Activated T-helper 17 cell treated with anti-CD3 and anti-CD28 coated beads, Interleukin-2, amount 50 U/mL, for 72 hours (primary cell): Measurements from ENCODE around the gene PCNA. TPM values are rescaled to one million over a fixed set of nuclear protein-coding genes. Genes with fewer than 3 reads are reported as not detected.

Experiments
- ATAC-seq: fragments of 150-1000 bp; cut with Tn5 transposase; replicated peaks from 2 replicates; pipeline ENCODE4 v1.10.0; 2021; ENCODE audit warnings: mild to moderate bottlenecking, moderate library complexity
- H3K27ac Mint-ChIP-seq: one replicate; pipeline ENCODE4 v1.8.0; 2022; ENCODE audit warnings: mixed read lengths
- H3K27me3 Mint-ChIP-seq: one replicate; pipeline ENCODE4 v1.8.0; 2022; ENCODE audit warnings: mixed read lengths
- H3K36me3 Mint-ChIP-seq: one replicate; pipeline ENCODE4 v1.8.0; 2022; ENCODE audit warnings: low read depth, mild to moderate bottlenecking, mixed read lengths
- H3K4me1 Mint-ChIP-seq: one replicate; pipeline ENCODE4 v1.8.0; 2022; ENCODE audit warnings: mixed read lengths
- H3K4me3 Mint-ChIP-seq: one replicate; pipeline ENCODE4 v1.8.0; 2022; ENCODE audit warnings: mild to moderate bottlenecking, mixed read lengths
- H3K9me3 Mint-ChIP-seq: one replicate; pipeline ENCODE4 v1.8.0; 2022; ENCODE audit warnings: mixed read lengths
- total RNA-seq, 2 donors: library from RNA; stranded (reverse); gene quantifications; one replicate each; pipeline ENCODE4 v1.2.3, GENCODE V29; 2022

The PCNA gene
- 100 to 1,000 TPM; 346 to 572 TPM for total RNA-seq

DNA sequence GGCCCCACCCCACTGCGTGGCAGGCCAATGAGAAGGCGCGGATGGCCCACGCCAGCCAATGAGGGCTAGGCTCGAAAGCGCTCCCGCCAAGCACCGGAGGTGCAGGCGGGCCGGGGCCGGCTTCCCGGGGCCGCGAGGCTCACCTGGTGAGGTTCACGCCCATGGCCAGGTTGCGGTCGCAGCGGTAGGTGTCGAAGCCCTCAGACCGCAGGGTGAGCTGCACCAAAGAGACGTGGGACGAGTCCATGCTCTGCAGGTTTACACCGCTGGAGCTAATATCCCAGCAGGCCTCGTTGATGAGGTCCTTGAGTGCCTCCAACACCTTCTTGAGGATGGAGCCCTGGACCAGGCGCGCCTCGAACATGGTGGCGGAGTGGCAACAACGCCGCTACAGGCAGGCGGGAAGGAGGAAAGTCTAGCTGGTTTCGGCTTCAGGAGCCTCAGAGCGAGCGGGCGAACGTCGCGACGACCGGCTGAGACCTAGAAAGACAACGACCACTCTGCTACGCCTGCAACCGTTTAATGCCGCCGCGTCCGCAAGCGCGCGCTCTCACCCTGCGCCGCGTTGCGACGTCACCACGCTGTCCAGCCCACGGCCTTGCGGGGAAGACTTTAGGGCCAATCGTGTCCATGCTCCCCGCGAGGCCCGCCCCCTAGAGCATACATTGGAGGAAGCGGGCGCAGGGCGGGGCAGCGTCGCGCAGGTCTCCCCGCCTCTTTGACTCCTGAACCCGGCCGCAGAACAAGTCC, at the start of gene PCNA:
TSS of gene PCNA (minus strand) at position 524 of the 750 bp plus-strand sequence. CDS start at position 364, 160 bp downstream.
- Mint-ChIP-seq H3K9me3 (no peaks in the 10 kb centered on the region), H3K4me1 (peaks cover 34% of the 10 kb centered on the region), H3K36me3 (peaks cover 57% of the 10 kb centered on the region), H3K27ac (peak within 1 kb of the TSS; percentile 92), H3K27me3 (no peaks in the 10 kb centered on the region), H3K4me3 (peak within 1 kb of the TSS; percentile 97)
- ATAC-seq: peak; percentile 92

DNA sequence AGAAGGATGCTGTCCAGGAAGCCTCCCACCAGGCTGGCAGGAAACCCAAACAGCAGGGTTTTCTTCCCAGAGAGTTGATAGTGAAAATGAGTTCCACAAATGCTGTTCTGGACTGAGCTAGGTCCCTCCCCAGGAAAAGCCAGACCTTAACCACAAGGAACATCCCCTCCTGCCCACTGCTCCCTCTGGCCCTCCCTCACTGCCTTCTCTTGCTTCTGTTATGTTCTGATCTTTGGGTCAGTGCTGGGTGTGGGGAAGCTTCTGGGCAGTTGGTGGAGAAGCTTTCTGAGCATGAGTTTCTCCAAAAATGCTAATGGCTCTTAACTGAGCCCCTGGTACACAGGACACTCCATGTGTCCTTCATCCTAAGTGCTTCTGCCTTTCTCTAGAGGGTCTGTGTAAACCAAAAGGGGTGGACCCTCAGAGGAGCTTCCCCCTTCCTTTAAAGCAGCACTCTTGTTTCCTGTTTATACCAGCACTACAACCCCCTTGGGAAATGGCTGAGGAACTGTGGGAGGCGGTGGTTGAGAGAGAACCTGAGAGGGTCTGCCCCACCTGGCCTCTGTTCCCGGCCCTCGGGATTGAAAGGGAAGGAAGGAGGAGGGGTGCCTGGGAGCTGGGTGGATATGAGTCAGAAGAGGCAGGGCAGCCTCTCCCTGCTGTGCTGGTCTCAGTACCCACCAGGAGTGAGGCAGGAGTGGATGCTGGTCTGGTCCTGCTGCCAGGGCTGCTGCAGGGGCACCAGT, 49.1 kb upstream of the PCNA start:
- peak overlapping the region; percentile 87 for H3K27ac Mint-ChIP-seq
- H3K9me3 Mint-ChIP-seq: no peaks in the 10 kb centered on the region
- H3K4me3 Mint-ChIP-seq: peak overlapping the region; percentile 52
- peak; percentile 45 for ATAC-seq
- H3K27me3 Mint-ChIP-seq: no peaks in the 10 kb centered on the region
- peaks cover 44% of the 10 kb centered on the region for H3K4me1 Mint-ChIP-seq
- H3K36me3 Mint-ChIP-seq: peaks cover 24% of the 10 kb centered on the region

DNA sequence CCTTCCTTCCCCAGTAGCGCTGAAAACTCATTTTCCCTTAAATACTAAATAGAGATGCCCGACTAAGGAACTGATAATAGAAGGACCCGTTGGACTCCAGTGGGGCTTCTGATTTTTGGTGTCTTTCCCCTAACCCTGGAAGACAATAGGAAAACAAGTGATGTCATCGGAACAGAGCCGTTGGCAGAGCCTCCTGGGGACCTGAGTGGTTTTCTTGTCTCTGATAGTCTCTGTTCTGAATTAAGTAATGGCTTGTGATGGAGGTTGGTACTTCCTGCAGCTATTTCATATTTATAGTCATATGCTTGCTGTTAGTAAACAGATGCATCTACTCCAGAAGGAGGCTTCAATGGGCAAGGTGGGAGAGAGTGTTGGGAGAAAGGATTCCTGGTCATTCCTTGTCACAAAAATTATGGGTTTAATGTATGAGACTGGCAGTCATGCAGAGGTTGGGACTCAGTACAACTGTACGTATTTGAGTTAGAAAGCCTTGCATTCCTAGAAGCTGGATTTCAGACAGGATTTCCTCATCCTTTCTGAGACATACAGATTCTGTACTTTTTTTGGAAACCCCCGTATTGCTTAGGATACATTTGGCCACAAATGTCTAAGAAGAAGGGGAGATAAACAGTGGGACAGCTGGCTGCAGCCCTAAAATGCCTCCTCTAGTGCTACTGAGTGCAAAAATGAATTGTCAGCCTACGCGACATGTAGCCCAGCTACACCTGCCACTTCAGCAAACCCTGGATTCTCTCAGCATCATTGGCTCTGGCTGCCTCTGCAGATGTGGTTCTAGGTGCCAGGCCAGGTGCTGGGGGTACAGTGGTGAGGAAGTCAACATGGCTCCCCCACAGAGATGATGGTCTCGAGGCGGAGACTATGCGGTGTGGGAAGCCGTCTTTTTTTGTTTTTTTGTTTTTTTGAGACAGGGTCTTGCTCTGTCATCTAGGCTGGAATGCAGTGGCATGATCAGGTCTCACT, 45.2 kb upstream of the PCNA start:
- Mint-ChIP-seq H3K4me1 (peaks cover 57% of the 10 kb centered on the region), H3K36me3 (peaks cover 8% of the 10 kb centered on the region), H3K4me3 (no peak overlapping the region), H3K27ac (peak overlapping the region; percentile 18), H3K27me3 (no peaks in the 10 kb centered on the region), H3K9me3 (no peaks in the 10 kb centered on the region)
- no peak for ATAC-seq

DNA sequence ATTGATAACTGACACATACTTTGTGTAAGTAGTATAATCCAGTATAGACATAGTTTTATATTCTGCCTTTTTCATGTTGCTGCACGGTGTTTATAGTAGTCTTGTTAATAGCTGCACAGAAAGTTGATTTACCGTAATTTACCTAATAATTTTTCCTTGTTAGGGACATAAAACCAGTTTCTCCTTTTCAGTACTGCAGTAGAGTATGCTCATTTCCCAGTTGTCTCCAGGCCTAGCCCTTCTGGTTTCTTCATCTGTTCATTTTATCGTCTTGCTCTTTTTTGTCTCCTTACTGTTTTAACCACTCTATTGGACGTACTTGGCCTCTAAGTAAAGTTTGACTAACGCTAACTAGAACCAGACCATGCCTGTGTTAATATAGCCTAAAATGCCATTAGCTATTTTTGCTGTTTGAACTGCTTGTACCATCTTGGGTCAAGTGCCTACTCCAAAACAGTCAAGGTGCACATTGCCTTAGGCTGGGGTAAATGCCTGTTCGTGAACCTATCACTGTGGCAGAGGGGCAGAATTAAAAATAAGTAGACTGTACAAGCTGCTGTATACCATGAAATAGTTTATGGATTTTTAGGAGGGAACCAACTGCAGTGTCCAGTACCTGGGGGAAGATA, 41.9 kb upstream of the PCNA start:
- Mint-ChIP-seq H3K4me3 (no peak overlapping the region), H3K4me1 (peaks cover 40% of the 10 kb centered on the region)

DNA sequence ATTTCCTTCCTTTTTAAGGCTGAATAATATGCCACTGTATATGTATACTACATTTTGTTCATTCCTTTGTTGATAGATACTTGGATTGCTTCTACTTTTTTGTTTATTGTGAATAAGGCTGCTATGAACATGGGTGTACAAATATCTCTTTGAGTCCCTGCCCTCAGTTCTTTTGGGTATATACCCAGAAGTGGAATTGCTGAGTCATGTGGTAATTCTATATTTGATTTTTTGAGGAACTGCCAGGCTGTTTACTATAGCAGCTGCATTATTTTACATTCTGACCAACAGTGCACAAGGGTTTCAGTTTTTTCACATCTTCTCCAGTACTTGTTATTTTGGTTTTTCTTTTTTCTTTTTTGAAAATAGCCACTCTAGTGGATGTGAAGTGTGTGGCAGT, 41.1 kb upstream of the PCNA start:
- Mint-ChIP-seq H3K27ac (peak overlapping the region; percentile 9), H3K9me3 (no peaks in the 10 kb centered on the region), H3K4me3 (no peak overlapping the region), H3K27me3 (no peaks in the 10 kb centered on the region), H3K4me1 (peaks cover 40% of the 10 kb centered on the region), H3K36me3 (no peaks in the 10 kb centered on the region)
- ATAC-seq: no peak

More for the DNA sequence above, 41.9 kb upstream of the PCNA start:
- H3K36me3 Mint-ChIP-seq: no peaks in the 10 kb centered on the region
- H3K27me3 Mint-ChIP-seq: no peaks in the 10 kb centered on the region
- H3K9me3 Mint-ChIP-seq: no peaks in the 10 kb centered on the region
- H3K27ac Mint-ChIP-seq: no peak overlapping the region
- no peak for ATAC-seq

DNA sequence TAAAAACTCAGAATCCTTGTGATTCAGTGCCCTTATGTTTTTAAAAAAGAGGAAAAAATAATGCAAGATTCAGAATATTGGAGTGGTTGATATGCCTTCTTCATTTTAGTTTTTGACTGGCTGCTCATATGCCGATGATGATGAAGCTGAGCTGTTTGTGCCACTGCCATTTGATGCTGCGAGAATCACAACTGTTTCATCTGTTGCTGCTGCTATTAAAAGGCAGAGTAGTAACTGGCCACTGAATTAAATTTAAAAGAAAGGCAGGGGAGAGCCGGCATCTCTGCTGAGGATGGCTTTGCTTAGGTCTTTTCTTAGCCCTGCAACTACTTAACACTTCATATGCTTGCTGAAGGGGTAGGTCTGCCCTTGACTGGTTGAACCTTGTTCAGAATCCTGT, 40.2 kb upstream of the PCNA start:
- no peaks in the 10 kb centered on the region for H3K9me3 Mint-ChIP-seq
- no peak for ATAC-seq
- H3K36me3 Mint-ChIP-seq: no peaks in the 10 kb centered on the region
- H3K27me3 Mint-ChIP-seq: no peaks in the 10 kb centered on the region
- peaks cover 42% of the 10 kb centered on the region for H3K4me1 Mint-ChIP-seq
- H3K4me3 Mint-ChIP-seq: no peak overlapping the region
- no peak overlapping the region for H3K27ac Mint-ChIP-seq

DNA sequence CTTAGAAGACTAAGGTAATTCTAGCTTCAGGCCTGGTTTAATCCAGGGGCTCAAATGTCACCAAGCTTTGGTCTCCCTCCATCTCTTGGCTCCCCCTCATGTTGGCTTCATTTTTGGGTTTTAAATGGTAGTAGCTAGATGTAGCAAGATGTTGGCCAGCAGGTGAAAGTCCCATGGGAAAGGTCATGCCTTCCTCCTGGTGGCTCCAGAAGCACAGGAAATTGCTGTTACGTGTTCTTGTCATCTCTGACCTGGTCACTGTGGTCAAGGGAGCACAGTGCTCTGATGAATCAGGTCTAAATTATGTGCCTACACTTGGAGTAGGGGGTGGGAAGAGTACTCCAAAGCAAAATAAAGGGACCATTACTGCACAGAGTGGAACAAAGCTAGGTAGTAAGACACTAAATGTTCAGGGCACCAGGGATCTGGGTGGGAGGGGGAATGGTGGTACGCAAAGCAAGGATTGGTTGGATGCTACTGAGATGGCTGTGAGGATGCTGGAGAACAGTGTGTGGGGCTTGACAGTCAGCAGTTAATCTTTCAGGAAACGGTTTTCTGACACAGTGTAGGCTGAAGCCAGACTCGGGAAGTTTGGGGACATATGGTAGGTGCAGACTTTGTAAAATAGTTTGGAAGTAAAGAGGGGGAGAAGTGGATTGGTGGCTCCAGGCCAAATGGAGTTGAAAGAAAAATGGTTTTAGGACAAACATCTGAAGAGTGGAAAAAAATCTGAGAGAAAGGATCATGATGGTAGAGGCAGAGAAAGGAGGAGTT, 37.1 kb upstream of the PCNA start:
- no peaks in the 10 kb centered on the region for H3K27me3 Mint-ChIP-seq
- peak overlapping the region; percentile 29 for H3K27ac Mint-ChIP-seq
- peaks cover 57% of the 10 kb centered on the region for H3K4me1 Mint-ChIP-seq
- no peaks in the 10 kb centered on the region for H3K9me3 Mint-ChIP-seq
- peaks cover 20% of the 10 kb centered on the region for H3K36me3 Mint-ChIP-seq
- ATAC-seq: no peak
- no peak overlapping the region for H3K4me3 Mint-ChIP-seq

DNA sequence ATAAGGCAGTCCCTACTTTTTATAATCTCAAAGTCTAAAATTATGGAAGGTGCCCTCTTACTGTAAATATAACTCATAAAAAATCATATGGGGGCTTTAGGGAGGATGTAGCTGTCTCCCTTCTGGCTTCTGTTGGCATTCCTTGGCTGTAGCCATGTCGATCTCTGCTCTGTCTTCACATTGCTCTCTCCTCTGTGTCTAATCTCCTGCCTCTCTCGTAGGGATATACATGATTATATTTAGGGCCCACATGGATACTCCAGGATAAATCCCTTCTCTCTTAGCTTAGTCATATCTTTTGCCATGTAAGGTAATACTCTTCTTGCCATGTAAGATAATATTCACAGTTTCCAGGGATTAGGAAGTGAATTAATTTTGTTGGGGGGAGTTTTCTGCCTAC, 35.6 kb upstream of the PCNA start:
- ATAC-seq: no peak
- H3K27ac Mint-ChIP-seq: no peak overlapping the region
- H3K4me1 Mint-ChIP-seq: peaks cover 52% of the 10 kb centered on the region
- H3K27me3 Mint-ChIP-seq: no peaks in the 10 kb centered on the region
- H3K36me3 Mint-ChIP-seq: peaks cover 20% of the 10 kb centered on the region
- H3K4me3 Mint-ChIP-seq: no peak overlapping the region
- H3K9me3 Mint-ChIP-seq: no peaks in the 10 kb centered on the region

DNA sequence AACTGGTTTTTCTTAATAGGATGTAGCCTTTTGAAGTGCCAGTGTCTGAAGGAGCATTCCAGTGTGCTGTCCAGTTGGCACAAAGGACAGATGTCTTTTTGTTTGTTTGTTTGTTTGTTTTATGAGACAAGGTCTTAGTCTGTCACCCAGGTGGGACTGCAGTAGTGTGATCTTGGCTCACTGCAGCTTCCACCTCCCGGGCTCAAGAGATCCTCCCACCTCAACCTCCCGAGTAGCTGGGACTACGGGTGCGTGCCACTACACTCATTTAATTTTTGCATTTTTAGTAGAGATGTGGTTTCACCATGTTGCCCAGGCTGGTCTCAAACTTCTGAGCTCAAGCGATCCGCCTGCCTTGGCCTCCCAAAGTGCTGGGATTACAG, 34.8 kb upstream of the PCNA start:
- ATAC-seq: no peak
- Mint-ChIP-seq H3K27me3 (no peaks in the 10 kb centered on the region), H3K9me3 (no peaks in the 10 kb centered on the region), H3K27ac (peak overlapping the region; percentile 6), H3K4me3 (no peak overlapping the region), H3K36me3 (peaks cover 20% of the 10 kb centered on the region), H3K4me1 (peaks cover 51% of the 10 kb centered on the region)

DNA sequence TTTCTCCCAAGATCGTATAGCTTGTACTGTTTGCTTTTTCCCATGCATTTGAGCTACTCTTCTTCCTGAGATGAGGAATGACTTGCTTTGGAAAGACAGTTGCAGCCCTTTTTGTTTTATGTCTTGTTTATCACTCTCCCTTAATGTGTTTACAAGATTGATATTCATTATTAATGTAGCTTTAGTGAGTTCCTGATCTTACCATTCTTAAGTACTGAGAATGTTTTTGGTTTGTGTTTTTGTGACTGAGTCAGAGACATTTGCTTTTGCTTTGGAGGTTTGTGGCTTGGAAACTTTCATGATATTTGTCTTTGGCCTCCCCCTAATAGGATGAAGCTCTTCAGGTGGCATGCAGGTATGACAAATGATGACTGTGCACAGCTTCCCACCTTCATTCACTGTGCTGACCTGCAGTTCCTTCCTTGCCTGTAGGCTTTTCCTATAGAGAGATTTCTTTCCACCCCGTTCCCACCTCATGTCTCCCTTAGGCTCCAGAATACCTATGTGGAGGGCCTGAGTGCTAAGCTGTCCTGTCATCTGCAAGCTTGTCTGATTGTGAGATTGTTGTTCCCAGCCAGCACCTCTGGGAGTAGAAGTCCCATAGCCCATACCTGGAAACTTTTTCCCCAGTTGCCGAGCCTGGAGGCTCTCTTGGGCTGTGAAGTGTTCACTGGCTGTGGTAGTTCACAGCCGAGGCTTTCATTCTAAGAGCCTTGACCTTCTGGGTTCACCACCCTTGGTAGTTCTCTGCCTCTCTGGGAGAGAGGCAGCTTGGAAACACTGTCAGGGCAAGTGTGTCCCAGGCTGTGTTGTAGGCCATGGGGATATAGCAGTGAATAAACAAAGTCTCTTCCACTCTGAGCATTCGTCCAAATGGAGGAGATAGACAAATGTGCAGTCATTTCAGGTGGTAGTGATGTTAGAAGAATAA, 34.1 kb upstream of the PCNA start:
- peak; percentile 98 for ATAC-seq
- Mint-ChIP-seq H3K36me3 (peaks cover 20% of the 10 kb centered on the region), H3K4me1 (peaks cover 54% of the 10 kb centered on the region), H3K27me3 (no peaks in the 10 kb centered on the region), H3K9me3 (no peaks in the 10 kb centered on the region), H3K27ac (peak overlapping the region; percentile 6), H3K4me3 (peak overlapping the region; percentile 26)

DNA sequence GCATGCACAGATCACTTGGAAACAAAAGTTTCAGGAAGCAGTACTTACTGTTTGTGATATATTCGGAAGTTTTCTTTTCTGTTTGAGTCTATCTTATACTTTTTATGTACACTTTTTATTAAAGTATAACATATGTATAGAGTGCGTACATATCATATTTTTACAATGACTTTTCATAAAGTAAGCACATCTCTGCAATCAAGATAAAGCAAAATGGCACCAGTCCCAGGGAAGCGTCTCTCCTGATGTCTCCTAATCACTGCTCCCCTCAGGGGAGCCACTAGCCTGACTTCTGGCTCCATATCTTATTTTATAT, 33.4 kb upstream of the PCNA start:
- Mint-ChIP-seq H3K4me1 (peaks cover 61% of the 10 kb centered on the region), H3K27me3 (no peaks in the 10 kb centered on the region), H3K9me3 (no peaks in the 10 kb centered on the region), H3K36me3 (peaks cover 20% of the 10 kb centered on the region), H3K27ac (peak overlapping the region; percentile 6), H3K4me3 (peak overlapping the region; percentile 26)
- ATAC-seq: no peak

DNA sequence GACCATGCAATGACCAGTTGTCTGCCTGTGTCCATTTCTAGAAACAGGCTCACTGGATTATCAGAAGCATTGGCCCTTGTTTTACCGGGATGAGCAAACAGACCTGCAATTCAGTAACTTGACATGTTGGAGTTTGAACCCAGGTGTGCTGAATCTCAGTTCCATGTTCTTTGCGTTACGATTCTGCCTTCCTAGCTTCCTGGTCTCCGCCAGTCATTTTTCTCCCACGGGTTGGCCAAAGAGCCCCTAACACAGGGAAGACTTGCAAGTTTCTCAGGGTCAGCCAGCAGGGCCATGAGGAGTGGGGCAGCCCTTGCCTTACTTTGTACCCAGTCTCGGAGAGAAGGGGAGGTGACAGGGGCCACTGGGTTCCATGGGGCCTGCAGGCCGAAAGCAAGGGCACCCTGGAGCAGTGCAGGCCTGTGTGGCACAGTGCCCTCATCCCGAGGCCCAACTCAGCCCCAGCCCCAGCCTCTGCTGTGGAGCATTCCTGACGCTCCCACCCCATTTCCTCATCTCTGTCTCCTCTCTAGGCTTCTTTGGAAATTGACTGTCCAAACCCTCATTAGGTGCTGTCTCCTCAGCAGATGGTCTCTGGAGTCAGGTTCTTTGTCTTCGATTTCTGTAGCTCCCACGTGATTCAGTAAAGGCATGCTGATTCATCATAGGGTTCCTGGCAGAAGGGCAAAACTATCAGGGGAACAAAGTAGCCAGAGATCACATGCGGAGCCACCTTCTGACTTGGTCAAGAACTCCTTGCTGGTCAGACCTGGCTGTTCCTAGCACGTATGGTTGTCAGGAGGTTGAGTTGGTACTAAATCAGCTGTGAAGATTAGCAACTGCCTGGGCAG, 30.7 kb upstream of the PCNA start:
- Mint-ChIP-seq H3K4me3 (no peak overlapping the region), H3K36me3 (peaks cover 30% of the 10 kb centered on the region), H3K27me3 (no peaks in the 10 kb centered on the region), H3K4me1 (peaks cover 62% of the 10 kb centered on the region), H3K9me3 (no peaks in the 10 kb centered on the region), H3K27ac (no peak overlapping the region)
- no peak for ATAC-seq
